ENCODE results near the gene CDKN2AIP.
"Not testable (repeated sequence)": the region's sequence is repeated elsewhere in the genome, so short reads cannot be mapped to it uniquely, and the experiment has no call there.

CDKN2AIP gene

GRCh38 chr4:183449193-183449882 lies 4.9 kb downstream of the CDKN2AIP start:
- no peak for DNase-seq

- DNase-seq: no peak
These were observed 5.7 kb downstream of the CDKN2AIP start for GRCh38 chr4:183450108-183450507.

- DNase-seq: no peak
These were observed 11.2 kb downstream of the CDKN2AIP start for GRCh38 chr4:183455431-183456195.

GRCh38 chr4:183458005-183458404 lies 13.6 kb downstream of the CDKN2AIP start:
- no peak for DNase-seq

- not testable (repeated sequence) for DNase-seq
These were observed 19.6 kb downstream of the CDKN2AIP start for GRCh38 chr4:183463903-183464619.

GRCh38 chr4:183465879-183466278 lies 21.4 kb downstream of the CDKN2AIP start:
- not testable (repeated sequence) for DNase-seq

GRCh38 chr4:183467246-183467645 lies 22.8 kb downstream of the CDKN2AIP start:
- no peak for DNase-seq

- no peak for DNase-seq
These were observed 24.0 kb downstream of the CDKN2AIP start for GRCh38 chr4:183468210-183469095.

- no peak for DNase-seq
These were observed 24.8 kb downstream of the CDKN2AIP start for GRCh38 chr4:183469285-183469684.

- no peak for DNase-seq
These were observed 25.5 kb downstream of the CDKN2AIP start for GRCh38 chr4:183469936-183470335.

- DNase-seq: no peak
These were observed 26.4 kb downstream of the CDKN2AIP start for GRCh38 chr4:183470821-183471220.

- peak in 1 of 2 experiments; percentile 40 for DNase-seq
These were observed 27.7 kb downstream of the CDKN2AIP start for GRCh38 chr4:183471946-183472708.

- DNase-seq: no peak
These were observed 33.7 kb downstream of the CDKN2AIP start for GRCh38 chr4:183478123-183478522.

GRCh38 chr4:183478926-183479325 lies 34.5 kb downstream of the CDKN2AIP start:
- DNase-seq: no peak

GRCh38 chr4:183482515-183483095 lies 38.2 kb downstream of the CDKN2AIP start:
- DNase-seq: not testable (repeated sequence)

- no peak for DNase-seq
These were observed 39.6 kb downstream of the CDKN2AIP start for GRCh38 chr4:183483997-183484396.

GRCh38 chr4:183485411-183486160 lies 41.1 kb downstream of the CDKN2AIP start:
- DNase-seq: no peak

GRCh38 chr4:183492791-183493222 lies 48.4 kb downstream of the CDKN2AIP start:
- peak; percentile 11 to 65 for DNase-seq

- no peak for DNase-seq
These were observed 48.8 kb downstream of the CDKN2AIP start for GRCh38 chr4:183493246-183493645.

GRCh38 chr4:183495184-183495583 lies 50.7 kb downstream of the CDKN2AIP start:
- DNase-seq: no peak

Measured in SW 1271 (cell line).